Activated naive CD8-positive, alpha-beta T cell treated with anti-CD3 and anti-CD28 coated beads, Interleukin-2, amount 50 U/mL, for 16 hours (primary cell): ENCODE measurements around the gene UTS2B.

Experiments
- DNase-seq: peaks from one replicate; pipeline ENCODE4 v3.0.0-alpha.2; 2020; ENCODE audit warnings: low read depth, low spot score

The UTS2B gene, protein sequence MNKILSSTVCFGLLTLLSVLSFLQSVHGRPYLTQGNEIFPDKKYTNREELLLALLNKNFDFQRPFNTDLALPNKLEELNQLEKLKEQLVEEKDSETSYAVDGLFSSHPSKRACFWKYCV

DNA sequence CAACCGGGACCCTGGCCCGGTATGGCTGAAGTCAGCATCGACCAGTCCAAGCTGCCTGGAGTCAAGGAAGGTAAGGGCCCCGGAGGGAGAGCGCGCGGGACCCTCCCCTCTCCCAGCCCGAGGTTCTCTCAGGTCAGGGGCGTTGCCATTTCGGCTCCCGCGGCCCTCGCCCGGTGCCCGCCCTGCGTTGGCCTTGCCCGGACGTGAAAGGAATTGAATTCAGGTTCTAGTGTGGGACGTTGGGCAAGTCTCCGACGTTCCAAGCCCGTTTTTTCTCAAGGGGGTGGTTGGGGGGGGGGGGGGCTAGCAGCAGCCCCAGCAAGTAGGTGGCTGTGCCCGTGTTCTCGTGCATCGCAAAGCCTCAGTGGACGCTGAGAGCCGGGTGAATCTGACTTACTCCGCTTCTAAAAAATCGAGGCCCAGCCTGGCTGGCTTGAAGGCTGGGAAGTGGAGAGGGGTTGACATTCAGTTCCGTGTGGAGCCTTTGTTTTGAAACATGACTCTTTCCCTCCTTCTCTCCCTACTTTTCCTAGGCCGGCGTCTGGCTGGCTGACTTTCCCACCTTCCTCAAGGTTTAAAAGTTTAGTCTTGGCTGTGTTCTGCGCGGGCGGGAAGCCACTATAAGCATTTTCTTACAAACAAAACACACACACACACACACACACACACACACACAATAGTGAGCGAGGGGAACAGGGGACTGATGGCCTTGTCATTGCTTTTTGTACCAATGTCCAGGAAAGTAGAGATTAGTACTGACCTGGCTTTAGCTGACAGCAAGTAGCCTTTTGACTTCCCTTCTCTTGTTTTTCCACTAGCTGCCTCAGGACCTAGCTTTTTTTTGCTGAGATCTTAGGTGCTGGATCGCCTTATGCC, at the start of gene UTS2B:
UTS2B (minus strand) TSS at position 873 of the 876 bp plus-strand sequence. CDS start 48,337 bp downstream, outside the sequence.
- no peak for DNase-seq

DNA sequence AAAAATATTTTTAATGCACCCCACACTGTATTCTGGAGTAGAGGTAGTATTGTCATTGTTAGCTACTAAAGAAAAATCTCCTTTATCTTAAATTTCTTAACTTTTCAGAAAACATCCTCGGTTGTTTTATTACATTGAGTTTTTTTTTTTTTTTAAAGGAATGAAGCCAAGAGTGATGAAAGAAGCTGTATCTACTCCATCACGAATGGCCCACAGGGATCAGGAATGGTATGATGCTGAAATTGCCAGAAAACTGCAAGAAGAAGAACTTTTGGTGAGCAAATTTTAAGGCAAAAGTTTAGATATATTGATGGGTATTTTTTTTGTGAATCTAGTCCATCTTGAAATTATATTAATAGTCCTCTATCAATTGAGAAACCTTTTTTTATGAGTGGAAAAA, 49.7 kb upstream of the UTS2B start:
- DNase-seq: no peak

DNA sequence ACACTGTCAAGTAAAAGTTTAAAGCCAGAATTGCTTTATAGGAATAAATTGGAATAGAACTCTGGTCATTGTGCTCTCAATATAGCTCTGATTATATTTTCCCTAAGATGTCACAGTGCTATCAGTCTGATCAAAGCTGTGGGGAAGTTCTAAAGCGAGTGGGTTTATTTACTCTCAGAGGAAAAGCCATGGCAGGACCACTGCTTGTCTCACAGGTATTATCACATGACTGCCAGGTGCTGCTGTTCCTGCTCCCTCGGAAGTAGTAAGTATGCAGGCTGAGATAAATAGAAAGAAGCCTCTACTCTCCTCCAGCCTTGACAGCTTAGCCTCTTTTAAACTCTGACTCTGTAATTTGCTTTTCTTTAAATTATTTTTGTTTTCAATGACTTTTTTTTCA, 49.1 kb upstream of the UTS2B start:
- DNase-seq: no peak

DNA sequence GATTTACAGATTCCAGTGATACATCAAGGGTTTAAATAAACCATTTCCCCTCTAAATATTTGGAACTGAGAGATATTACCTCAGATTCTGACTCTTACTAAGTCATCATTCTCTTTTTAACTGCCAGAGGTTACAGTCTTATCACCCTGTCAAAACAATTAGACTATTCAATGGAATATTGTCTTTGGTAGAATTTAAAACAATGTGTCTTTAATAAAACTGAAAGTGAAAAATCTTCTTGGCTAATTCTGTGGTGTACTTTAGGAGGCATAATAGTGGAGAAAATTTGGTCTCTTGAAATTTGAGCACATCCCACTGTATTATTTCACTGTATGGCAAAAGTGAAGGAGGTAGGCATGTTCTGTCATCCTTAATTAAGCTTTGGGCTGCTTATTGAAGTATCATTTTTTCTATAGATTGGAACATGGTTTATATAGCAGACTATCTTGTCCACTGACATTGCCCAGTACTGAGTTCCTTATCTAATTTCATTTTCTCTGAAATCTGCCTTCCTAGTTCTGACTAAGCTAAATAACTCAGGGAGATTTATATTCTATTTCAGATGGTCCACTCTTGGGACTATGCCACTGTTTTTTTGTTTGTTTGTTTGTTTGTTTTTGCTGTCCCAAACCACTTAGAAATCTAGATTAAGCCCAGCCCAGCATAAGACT, 48.0 kb upstream of the UTS2B start:
- DNase-seq: no peak

DNA sequence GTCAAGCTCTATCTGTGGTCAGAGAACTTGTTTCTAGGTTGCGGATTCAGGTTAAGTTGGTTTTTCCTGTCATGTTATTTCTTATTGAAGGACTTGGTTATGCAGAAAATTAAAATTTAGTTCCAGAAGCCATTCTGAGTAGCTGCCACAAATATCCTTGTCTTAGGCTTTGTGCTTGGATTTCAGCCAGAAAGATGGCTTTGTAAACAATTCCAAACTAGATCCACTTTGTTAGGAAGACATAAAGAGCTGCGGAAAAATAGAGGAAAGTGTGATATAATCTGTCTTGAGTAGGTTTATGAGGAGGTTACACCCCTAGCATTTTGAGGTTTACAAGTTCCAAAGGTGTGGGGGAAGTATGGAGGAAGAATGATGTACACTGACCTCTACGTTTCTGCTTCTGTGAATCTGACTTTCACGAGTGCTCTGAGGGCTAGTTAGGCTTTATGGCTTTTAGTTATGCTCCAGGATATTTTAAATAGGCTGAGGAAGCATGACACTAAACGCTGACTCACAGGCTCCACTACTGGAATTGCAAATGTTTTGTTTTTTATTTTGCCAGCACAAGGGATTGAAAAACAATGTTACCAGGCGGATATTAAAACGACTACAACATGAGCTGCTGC, 46.3 kb upstream of the UTS2B start:
- DNase-seq: no peak

DNA sequence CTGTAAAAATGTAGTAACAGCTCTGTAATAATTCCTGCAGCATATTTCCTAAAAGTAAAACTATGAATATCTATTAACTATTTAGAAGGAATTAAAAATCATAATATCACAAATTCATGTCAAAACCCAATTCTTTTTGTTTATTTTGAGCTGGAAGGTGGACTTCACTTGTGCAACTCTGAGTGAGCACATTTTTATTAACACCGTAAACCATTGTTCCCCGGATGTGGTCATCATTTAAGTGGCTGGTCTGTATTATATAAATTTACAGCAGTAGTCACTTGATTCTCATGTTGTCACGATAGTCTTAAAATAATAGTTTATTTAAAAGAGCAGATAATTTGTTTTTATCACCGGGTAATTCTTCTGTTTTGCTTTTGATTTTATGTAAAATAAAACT, 43.0 kb upstream of the UTS2B start:
- no peak for DNase-seq

DNA sequence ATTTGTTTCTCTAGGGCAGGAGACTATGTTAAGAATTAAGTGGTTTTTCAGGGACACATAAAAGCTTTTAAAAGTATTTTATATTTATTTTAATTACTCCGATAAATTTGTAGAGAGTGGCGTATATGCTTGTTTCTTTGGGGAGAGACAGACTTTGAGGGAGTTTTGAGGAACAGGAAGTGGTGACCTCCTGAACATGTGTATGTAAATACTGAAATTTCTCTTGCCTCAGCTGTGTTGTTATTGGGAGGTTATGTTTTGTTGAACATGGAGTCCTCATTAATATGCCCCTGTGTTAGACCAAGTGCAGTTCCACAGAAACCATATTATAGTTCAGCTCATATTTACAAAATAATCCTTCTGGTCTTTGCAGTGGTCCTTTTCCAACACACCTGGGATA, 41.8 kb upstream of the UTS2B start:
- DNase-seq: no peak

DNA sequence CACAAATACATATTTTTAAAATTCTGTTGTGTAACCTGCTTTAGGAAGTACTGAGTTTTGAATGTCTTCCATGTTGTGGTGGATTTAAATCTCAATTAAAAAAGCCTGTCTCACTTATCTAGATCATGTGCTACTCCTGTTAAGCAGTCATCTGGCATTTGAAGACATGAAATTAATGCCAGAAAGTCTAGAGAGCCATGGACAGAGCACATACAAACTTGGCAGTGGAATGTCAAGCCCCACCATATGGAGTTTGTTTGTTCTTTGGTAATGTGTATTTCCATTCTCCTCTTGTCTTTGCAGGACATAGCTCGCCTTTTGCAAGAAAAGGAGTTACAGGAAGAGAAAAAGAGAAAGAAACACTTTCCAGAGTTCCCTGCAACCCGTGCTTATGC, 39.3 kb upstream of the UTS2B start:
- no peak for DNase-seq

DNA sequence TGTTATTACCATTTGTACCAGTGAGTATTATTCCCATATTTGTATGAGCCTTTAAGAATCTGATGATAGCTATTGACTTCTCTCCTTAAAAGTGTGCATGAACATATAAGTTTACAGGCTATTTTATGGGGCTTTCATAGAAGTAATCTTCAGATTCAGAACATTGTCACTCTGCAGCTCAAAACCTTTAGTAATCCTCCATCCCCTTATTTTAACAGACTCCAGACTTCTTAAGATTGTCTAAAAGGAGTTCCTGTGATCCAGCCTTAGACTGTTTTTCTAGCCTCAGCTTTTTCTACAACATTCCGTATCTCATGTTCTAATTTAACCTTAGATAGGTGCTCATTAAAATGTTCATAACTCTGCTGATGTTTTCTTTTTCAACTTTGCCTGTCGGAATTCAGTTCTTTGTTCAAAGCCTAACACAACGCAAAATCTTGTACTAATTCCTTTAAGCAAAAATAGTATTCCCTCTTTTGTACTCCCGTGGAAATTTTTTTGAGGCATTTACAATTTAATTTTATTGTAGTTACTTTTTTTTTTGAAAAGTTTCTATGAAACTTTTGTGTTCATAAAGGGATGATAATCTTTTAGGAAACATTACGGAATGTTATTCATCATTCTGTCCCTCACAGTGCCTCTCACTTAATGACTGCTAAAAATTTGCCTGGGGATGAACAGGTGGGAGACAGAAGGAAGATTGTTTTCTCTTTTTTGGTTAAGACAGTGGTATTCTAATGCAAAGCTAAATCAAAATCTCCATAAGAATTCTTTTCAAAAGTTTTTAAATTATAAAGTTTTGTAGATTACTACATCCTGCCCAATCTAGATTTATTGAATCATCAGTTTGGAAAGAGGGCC, 38.7 kb upstream of the UTS2B start:
- no peak for DNase-seq

DNA sequence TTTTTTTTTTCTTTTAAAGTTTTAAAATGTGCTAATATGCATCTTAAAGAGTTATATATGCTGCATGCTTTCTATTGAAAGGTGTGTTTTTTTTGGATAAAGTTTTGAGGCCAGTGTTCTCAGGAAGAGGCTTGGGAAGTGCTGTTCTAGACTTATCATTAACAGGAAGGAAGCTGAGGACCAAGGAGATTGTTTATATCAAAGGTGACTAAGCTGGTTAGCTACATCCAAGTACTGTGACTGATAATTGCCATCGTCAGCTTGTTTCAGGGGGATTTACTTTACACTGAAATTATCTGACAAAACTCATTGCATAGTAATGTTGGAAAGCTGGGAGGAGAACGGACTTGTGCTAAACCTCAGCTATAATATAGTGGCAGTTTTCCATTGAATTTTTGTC, 36.3 kb upstream of the UTS2B start:
- DNase-seq: no peak

DNA sequence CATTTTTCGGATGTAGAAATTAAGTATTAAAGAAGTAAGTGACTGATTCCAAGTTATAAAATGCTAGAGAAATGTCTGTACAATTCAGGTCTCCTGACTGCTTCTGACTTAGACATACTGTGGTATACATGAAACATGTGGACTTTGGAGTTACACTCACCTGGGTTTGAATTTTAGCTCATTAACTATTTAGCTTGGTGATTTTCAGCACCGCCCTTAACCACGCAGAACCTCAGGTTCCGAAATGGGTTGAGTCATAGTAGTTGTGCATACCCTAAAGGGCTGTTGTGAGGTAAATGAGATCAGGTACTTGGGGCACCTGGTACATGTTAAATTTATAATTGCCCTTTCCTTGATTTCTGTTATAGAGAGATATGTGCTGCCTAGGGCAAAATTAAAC, 32.9 kb upstream of the UTS2B start:
- DNase-seq: no peak

DNA sequence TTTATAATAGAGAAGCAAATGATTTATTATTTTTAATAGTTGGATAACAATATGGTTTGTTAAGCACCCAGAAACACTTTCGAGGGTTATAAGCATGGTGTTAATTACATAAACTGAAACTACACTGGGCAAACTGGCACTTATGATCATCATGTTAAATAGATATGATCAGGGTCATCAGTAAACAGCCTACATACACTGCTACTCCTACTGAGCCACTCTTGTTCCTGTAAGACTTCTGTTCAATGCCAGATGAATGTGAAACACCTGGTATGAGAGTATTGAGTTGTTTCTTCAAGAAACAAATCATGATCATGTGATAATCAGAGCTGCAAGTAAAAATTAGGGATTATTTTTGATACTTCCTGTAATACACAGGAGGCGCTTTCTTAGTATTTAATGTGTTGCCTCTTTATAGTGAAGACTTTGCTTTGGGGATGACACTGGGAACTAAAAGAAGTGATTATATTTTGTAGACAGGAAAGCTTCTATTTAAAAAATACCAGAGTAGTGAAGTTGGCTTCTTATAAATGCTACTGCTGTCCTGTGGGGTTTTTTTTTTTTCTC, 32.3 kb upstream of the UTS2B start:
- no peak for DNase-seq

DNA sequence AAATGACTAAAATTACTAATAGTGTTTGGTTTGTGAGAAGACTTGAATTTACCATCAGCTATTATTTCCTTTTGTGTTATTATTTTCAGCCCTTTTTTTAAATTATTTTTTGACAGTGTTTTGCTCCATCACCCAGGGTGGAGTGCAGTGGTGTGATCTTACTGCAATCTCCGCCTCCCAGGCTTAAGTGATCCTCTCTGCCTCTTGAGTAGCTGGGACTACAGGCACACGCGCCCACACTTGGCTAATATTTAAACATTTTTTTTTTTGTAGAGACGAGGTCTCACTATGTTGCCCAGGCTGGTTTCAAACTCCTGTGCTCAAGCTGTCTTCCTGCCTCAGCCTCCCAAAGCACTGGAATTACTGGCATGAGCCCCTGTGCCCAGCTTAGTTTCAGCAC, 31.7 kb upstream of the UTS2B start:
- DNase-seq: no peak

DNA sequence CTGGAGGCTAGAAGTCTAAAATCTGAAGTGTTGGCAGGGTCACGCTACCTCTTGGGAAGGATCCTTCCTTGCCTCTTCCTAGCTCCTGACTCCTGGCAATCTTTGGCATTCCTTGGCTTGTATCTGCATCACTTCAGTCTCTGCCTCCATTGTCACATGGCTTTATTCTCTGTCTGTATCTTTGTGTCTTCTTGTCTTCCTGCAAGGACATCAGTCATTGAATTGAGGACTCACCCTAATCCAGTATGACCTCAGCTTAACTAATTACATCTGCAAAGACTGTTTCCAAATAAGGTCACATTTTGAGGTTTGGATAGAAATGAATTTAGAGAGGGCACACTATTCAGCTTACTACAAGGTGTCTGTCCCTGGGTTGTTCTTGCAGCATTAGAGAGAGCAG, 31.1 kb upstream of the UTS2B start:
- no peak for DNase-seq

DNA sequence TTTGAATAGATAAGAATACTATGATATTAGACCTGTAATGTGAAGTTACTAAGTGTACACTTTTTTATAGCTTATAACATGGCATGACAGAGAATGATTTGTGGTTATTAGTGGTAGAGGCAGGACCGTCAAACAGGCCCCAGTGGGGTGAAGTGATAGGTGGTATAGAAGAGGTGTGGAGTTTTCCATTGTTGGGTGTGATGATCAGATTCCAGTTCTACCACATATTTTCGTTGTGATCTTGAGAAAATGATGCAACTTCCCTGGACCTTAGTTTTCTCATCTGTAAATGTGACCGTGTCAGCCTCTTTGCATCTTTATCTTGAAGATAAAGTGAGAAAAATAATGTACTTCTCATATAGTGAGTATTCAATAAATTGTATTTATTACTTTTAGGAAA, 30.3 kb upstream of the UTS2B start:
- no peak for DNase-seq

DNA sequence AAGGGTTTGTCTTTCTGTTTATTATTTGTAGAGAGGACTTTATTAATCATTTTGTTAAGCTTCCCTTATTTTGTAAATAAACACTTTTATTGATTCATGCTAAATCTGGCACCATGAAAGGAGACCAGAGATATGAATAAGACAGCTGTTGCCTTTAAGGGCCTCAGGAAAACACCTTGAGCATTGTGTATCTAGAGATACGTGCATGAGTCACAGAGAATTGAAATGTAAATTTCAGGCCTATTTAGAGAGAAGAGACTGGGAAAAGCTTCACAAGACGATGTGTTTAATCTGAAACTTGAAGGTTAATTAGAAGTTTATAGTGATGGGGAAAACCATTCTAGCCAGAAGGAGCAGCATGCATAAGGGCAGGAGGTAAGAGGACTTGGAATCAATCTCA, 28.6 kb upstream of the UTS2B start:
- no peak for DNase-seq

DNA sequence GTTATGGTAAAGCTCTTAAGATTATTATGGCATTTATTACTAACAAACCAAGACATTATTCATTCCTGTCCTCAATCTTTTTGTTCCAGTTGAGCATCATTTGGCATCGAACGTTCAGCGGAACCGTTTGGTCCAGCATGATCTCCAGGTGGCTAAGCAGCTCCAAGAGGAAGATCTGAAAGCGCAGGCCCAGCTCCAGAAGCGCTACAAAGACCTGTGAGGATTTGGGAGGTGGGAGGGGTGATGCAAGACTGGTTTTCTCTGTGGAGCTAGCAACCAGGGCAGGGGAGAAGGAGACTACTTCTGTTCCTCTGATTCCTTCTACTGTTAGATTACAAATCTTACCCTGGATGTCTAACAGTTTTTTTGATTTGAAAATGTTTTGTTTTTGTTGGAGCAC, 27.6 kb upstream of the UTS2B start:
- DNase-seq: no peak

DNA sequence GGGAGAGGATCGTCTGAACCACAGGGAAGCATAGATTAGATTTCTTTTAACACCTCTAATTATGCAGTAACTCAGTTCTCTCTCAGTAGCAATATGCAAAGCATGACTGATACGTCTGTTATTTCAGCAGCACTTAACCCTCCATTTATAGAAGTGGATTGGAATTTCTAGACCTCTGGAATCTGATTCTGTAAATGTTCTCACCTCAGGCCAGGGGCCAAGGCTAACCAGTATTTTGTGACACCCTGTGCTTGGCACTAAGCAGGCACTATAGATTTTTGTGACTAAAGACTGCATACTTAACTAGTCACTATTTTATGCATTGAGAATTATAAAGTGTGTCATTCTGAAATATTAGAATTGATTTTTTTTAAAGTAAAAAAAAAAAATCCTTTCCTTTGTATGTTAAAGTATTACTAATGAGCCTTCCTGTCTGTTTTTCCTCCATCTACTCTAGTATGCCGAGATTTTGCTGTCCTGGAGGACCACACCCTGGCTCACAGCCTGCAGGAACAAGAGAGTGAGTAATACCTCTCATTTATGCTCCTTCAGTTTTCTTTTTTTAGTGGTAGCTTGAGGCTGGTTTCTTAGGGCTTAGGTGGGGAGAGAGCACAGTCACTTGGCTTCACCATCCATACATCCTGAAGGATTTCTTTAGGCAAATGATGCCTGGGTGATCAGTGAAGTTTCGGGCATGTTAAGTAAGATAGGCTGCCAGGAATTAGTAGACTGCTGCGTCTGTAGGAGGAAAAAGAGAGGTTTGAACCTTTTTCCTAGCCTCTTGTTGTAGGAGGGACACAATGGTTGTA, 26.5 kb upstream of the UTS2B start:
- no peak for DNase-seq

DNA sequence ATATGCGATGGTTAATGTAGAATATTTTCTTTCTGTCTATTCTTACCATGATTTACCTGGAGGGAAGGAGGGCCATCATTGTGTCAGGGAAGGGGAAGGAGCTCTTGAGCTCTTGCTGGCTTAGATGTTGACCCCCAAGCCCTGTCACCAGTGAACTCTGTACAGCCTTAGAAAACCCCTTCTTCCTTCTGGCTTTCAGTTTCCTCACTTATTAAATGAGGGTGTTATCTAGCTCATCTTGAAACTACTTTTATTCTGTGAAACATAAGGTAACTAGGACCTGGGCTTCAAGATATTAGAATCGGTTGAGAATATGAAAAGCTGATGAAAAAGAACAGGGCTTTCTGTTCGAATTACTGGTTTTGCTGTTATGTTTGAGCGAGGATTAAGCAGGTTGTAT, 25.1 kb upstream of the UTS2B start:
- DNase-seq: no peak

DNA sequence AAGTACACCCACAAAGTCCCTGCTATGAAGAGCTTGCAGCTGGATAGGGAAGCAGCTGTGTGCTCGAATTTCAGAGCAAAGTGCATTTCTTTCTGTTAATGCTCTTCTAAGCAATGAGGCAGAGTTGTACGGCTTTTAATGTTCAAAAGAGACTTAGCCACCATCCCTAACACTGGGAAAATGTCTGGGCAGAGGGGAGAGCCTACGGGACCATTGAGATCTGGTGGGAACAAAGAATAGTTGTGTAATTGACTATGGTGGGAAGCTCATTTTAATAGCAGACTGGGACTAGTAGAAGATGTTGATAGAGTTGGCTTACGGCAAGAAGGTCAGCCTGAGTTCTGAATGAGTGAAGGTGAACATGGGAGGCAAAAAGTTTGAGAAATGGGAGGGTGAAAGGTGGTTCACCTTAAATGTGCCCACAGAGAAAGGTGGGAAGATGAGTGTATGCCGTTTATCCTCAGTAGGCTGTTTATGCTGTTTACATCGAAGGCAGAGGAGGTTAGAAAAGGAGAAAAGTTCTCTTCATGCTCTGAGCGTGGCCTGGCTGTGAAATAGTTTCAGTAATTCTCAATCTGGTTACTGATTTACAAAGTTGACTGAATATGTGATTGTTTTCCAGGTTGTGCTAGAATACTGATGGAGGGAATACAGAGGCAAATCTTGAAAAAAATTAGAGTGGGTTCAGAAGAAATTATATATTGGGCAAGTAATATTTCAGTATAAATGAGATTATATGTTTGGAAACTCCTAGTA, 22.9 kb upstream of the UTS2B start:
- DNase-seq: no peak
